Measurements from ENCODE around the gene RYR1. TPM values are rescaled to one million over a fixed set of nuclear protein-coding genes. Genes with fewer than 3 reads are reported as not detected.
"Not testable (repeated sequence)": the region's sequence is repeated elsewhere in the genome, so short reads cannot be mapped to it uniquely, and the experiment has no call there.

RYR1 gene
- total and polyA plus RNA-seq, 11 donors, result 0.44 to 2.1 (median 0.86) TPM

GRCh38 chr19:38402967-38403674, 30.4 kb upstream of the RYR1 start, which contains the start of gene FAM98C:
Gene FAM98C (plus strand): TSS chr19:38403093. CDS start chr19:38403154, 61 bp downstream.
- TF ChIP-seq POLR2A (IDR thresholded peaks at IDR 0.05) (peak in 1 of 2 donors; percentile 27), CTCF (IDR thresholded peaks at IDR 0.05) (peak; percentile 94 to 100 (median 99))
- intact Hi-C loops (cut with DNase I), result loop anchor here (1.0 to 10.0 kb wide), 10 partner anchors 112 to 532 kb away; partner anchors contain the start of genes MRPS12 (in 5 of the 10), SARS2 (in 5 of the 10), EIF3K (in 3 of the 10) and MAP4K1 (in 3 of the 10)
- Histone ChIP-seq H3K27me3 (peaks cover 6 to 39% (median 21%) of the 10 kb centered on the region in 9 donors), H3K27ac (peak within 1 kb of the TSS; percentile 52 to 90 (median 79)), H3K36me3 (peaks cover 0 to 33% (median 21%) of the 10 kb centered on the region in 9 donors), H3K4me3 (peak within 1 kb of the TSS; percentile 70 to 98 (median 90)), H3K9me3 (no peaks in the 10 kb centered on the region), H3K4me1 (peaks cover 0 to 12% (median 7%) of the 10 kb centered on the region in 12 donors)
- ATAC-seq (peak; percentile 99 to 100 (median 99)), DNase-seq (peak; percentile 95 to 99 (median 96))
- 0 to 1% (median 1%) methylated on average over 20 to 82 of the region's 82 CpGs for whole genome bisulfite sequencing, 4 donors

- TF ChIP-seq POLR2A (IDR thresholded peaks at IDR 0.05), result no peak
- no peak for TF ChIP-seq CTCF (IDR thresholded peaks at IDR 0.05)
- intact Hi-C loops (cut with DNase I), result loop anchor here (5.0 to 10.0 kb wide), 7 partner anchors 110 to 530 kb away; partner anchors contain the start of genes EIF3K (in 3 of the 10), MAP4K1 (in 3 of the 10), MRPS12 (in 3 of the 10) and SARS2 (in 3 of the 10)
- Histone ChIP-seq H3K36me3 (peaks cover 0 to 37% (median 22%) of the 10 kb centered on the region in 9 donors), H3K27me3 (peaks cover 0 to 21% (median 5%) of the 10 kb centered on the region in 9 donors), H3K9me3 (no peaks in the 10 kb centered on the region), H3K4me3 (no peak overlapping the region), H3K4me1 (peaks cover 0 to 12% (median 7%) of the 10 kb centered on the region in 12 donors), H3K27ac (no peak overlapping the region)
- DNase-seq, result no peak
- WGBS, 4 donors, result 92 to 96% (median 95%) methylated on average over 6 of the region's 6 CpGs
- no peak for ATAC-seq
These were observed 28.6 kb upstream of the RYR1 start for GRCh38 chr19:38404858-38405257.

- TF ChIP-seq POLR2A (IDR thresholded peaks at IDR 0.05) (no peak), CTCF (IDR thresholded peaks at IDR 0.05) (no peak)
- peaks cover 0 to 17% (median 1%) of the 10 kb centered on the region in 9 donors for H3K27me3 ChIP-seq
- H3K9me3 ChIP-seq, result no peaks in the 10 kb centered on the region
- H3K4me3 ChIP-seq, result no peak overlapping the region
- DNase-seq (no peak), ATAC-seq (no peak)
- peaks cover 0 to 13% (median 7%) of the 10 kb centered on the region in 12 donors for H3K4me1 ChIP-seq
- intact Hi-C loops (cut with DNase I), result loop anchor here in 7 of 10 donors (5.0 to 10.0 kb wide), 5 partner anchors 110 to 530 kb away; partner anchors contain the start of genes MRPS12 (in 3 of the 7) and SARS2 (in 3 of the 7)
- peaks cover 0 to 37% (median 22%) of the 10 kb centered on the region in 9 donors for H3K36me3 ChIP-seq
- 94 to 97% (median 95%) methylated on average over 8 of the region's 8 CpGs for WGBS, 4 donors
- H3K27ac ChIP-seq, result no peak overlapping the region
These were observed 28.2 kb upstream of the RYR1 start for GRCh38 chr19:38405276-38405675.

- Histone ChIP-seq H3K9me3 (no peaks in the 10 kb centered on the region), H3K4me3 (no peak overlapping the region), H3K27ac (no peak overlapping the region), H3K36me3 (peaks cover 0 to 36% (median 22%) of the 10 kb centered on the region in 9 donors), H3K27me3 (no peaks in the 10 kb centered on the region), H3K4me1 (peaks cover 0 to 4% (median 0%) of the 10 kb centered on the region in 12 donors)
- ATAC-seq (peak; percentile 50 to 84 (median 76)), DNase-seq (peak in 2 of 5 donors; percentile 58 to 60)
- 31 to 37% (median 32%) methylated on average over 7 of the region's 7 CpGs for WGBS, 4 donors
- intact Hi-C loops (cut with DNase I), result loop anchor here in 7 of 10 donors (5.0 to 10.0 kb wide), 6 partner anchors 105 to 545 kb away; partner anchors contain the start of genes MRPS12 (in 3 of the 7) and SARS2 (in 3 of the 7)
- TF ChIP-seq POLR2A (IDR thresholded peaks at IDR 0.05) (no peak), CTCF (IDR thresholded peaks at IDR 0.05) (no peak)
These were observed 23.8 kb upstream of the RYR1 start for GRCh38 chr19:38409631-38410133.

GRCh38 chr19:38410407-38410806, 23.1 kb upstream of the RYR1 start:
- H3K4me3 ChIP-seq, H3K27ac ChIP-seq, H3K27me3 ChIP-seq, H3K9me3 ChIP-seq, ATAC-seq, H3K4me1 ChIP-seq, DNase-seq: not testable (repeated sequence)
- WGBS, 4 donors, result 59 to 72% (median 69%) methylated on average over 6 of the region's 6 CpGs
- peaks cover 0 to 29% (median 17%) of the 10 kb centered on the region in 9 donors for H3K36me3 ChIP-seq
- intact Hi-C loops (cut with DNase I), result loop anchor here in 1 of 10 donors (10.0 kb wide), 1 partner anchor 544 kb away; no protein-coding TSS in a partner anchor
